ENCODE measurements around the gene TTLL5. TPM values are rescaled to one million over a fixed set of nuclear protein-coding genes. Genes with fewer than 3 reads are reported as not detected.

TTLL5 gene
- total and polyA plus RNA-seq, 2 of the 13 experiments (the other 11 are each of a cell fraction or from before 2014, with no cell fraction given) = 11.8 to 18.8 TPM

DNA sequence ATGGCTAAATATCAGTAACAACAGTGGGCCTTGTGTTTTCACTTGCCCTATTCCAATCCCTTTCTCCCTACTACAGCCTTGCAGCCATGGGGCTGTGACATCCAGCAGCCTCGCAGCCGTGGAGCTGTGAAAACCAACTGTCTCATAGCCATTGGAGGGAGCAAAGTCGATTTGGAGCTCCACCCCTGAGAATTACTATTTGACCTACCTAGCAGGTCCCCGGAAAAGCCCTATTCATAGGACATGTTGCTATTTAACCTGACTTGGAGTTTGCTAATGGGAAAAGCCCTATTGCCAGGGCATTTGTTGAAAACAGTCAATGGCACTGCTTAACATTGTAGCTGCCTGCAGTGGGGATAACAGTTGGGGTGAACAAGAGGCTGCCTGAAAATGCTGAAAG, 33.6 kb upstream of the TTLL5 start (continued):
- TF ChIP-seq, protein P1, sequence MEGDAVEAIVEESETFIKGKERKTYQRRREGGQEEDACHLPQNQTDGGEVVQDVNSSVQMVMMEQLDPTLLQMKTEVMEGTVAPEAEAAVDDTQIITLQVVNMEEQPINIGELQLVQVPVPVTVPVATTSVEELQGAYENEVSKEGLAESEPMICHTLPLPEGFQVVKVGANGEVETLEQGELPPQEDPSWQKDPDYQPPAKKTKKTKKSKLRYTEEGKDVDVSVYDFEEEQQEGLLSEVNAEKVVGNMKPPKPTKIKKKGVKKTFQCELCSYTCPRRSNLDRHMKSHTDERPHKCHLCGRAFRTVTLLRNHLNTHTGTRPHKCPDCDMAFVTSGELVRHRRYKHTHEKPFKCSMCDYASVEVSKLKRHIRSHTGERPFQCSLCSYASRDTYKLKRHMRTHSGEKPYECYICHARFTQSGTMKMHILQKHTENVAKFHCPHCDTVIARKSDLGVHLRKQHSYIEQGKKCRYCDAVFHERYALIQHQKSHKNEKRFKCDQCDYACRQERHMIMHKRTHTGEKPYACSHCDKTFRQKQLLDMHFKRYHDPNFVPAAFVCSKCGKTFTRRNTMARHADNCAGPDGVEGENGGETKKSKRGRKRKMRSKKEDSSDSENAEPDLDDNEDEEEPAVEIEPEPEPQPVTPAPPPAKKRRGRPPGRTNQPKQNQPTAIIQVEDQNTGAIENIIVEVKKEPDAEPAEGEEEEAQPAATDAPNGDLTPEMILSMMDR (CRISPR knock-in tag; IDR thresholded peaks at IDR 0.05) = peak; percentile 11; the same call in 1 of the 2 replicates
- no peak for TF ChIP-seq ZNF775 (CRISPR knock-in tag; IDR thresholded peaks at IDR 0.05; ENCODE audit: borderline replicate concordance)
- TF ChIP-seq NFYB (CRISPR knock-in tag; IDR thresholded peaks at IDR 0.05) = no peak
- TF ChIP-seq, protein P2, sequence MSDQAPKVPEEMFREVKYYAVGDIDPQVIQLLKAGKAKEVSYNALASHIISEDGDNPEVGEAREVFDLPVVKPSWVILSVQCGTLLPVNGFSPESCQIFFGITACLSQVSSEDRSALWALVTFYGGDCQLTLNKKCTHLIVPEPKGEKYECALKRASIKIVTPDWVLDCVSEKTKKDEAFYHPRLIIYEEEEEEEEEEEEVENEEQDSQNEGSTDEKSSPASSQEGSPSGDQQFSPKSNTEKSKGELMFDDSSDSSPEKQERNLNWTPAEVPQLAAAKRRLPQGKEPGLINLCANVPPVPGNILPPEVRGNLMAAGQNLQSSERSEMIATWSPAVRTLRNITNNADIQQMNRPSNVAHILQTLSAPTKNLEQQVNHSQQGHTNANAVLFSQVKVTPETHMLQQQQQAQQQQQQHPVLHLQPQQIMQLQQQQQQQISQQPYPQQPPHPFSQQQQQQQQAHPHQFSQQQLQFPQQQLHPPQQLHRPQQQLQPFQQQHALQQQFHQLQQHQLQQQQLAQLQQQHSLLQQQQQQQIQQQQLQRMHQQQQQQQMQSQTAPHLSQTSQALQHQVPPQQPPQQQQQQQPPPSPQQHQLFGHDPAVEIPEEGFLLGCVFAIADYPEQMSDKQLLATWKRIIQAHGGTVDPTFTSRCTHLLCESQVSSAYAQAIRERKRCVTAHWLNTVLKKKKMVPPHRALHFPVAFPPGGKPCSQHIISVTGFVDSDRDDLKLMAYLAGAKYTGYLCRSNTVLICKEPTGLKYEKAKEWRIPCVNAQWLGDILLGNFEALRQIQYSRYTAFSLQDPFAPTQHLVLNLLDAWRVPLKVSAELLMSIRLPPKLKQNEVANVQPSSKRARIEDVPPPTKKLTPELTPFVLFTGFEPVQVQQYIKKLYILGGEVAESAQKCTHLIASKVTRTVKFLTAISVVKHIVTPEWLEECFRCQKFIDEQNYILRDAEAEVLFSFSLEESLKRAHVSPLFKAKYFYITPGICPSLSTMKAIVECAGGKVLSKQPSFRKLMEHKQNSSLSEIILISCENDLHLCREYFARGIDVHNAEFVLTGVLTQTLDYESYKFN (CRISPR knock-in tag; conservative IDR thresholded peaks at IDR 0.05) = peak; percentile 65
- TF ChIP-seq, protein P3, sequence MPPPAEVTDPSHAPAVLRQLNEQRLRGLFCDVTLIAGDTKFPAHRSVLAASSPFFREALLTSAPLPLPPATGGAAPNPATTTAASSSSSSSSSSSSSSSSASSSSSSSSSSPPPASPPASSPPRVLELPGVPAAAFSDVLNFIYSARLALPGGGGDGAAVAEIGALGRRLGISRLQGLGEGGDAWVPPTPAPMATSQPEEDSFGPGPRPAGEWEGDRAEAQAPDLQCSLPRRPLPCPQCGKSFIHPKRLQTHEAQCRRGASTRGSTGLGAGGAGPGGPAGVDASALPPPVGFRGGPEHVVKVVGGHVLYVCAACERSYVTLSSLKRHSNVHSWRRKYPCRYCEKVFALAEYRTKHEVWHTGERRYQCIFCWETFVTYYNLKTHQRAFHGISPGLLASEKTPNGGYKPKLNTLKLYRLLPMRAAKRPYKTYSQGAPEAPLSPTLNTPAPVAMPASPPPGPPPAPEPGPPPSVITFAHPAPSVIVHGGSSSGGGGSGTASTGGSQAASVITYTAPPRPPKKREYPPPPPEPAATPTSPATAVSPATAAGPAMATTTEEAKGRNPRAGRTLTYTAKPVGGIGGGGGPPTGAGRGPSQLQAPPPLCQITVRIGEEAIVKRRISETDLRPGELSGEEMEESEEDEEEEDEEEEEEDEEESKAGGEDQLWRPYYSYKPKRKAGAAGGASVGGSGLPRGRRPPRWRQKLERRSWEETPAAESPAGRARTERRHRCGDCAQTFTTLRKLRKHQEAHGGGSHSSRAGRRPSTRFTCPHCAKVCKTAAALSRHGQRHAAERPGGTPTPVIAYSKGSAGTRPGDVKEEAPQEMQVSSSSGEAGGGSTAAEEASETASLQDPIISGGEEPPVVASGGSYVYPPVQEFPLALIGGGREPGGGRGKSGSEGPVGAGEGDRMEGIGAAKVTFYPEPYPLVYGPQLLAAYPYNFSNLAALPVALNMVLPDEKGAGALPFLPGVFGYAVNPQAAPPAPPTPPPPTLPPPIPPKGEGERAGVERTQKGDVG (CRISPR knock-in tag; IDR thresholded peaks at IDR 0.05; ENCODE audit: borderline replicate concordance) = no peak
- TF ChIP-seq, protein P4, sequence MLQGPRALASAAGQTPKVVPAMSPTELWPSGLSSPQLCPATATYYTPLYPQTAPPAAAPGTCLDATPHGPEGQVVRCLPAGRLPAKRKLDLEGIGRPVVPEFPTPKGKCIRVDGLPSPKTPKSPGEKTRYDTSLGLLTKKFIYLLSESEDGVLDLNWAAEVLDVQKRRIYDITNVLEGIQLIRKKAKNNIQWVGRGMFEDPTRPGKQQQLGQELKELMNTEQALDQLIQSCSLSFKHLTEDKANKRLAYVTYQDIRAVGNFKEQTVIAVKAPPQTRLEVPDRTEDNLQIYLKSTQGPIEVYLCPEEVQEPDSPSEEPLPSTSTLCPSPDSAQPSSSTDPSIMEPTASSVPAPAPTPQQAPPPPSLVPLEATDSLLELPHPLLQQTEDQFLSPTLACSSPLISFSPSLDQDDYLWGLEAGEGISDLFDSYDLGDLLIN (CRISPR knock-in tag; IDR thresholded peaks at IDR 0.05; ENCODE audit: borderline replicate concordance) = no peak
- TF ChIP-seq SAP130 (CRISPR knock-in tag; IDR thresholded peaks at IDR 0.05; ENCODE audit: low read depth) = peak; percentile 45
- TF ChIP-seq, protein P5, sequence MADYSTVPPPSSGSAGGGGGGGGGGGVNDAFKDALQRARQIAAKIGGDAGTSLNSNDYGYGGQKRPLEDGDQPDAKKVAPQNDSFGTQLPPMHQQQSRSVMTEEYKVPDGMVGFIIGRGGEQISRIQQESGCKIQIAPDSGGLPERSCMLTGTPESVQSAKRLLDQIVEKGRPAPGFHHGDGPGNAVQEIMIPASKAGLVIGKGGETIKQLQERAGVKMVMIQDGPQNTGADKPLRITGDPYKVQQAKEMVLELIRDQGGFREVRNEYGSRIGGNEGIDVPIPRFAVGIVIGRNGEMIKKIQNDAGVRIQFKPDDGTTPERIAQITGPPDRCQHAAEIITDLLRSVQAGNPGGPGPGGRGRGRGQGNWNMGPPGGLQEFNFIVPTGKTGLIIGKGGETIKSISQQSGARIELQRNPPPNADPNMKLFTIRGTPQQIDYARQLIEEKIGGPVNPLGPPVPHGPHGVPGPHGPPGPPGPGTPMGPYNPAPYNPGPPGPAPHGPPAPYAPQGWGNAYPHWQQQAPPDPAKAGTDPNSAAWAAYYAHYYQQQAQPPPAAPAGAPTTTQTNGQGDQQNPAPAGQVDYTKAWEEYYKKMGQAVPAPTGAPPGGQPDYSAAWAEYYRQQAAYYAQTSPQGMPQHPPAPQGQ (CRISPR knock-in tag; IDR thresholded peaks at IDR 0.05; ENCODE audit: borderline replicate concordance) = no peak
- TF ChIP-seq BHLHE40 (IDR thresholded peaks at IDR 0.05; ENCODE audit: low read length) = no peak
- TF ChIP-seq, protein P6, sequence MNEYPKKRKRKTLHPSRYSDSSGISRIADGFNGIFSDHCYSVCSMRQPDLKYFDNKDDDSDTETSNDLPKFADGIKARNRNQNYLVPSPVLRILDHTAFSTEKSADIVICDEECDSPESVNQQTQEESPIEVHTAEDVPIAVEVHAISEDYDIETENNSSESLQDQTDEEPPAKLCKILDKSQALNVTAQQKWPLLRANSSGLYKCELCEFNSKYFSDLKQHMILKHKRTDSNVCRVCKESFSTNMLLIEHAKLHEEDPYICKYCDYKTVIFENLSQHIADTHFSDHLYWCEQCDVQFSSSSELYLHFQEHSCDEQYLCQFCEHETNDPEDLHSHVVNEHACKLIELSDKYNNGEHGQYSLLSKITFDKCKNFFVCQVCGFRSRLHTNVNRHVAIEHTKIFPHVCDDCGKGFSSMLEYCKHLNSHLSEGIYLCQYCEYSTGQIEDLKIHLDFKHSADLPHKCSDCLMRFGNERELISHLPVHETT (CRISPR knock-in tag; conservative IDR thresholded peaks at IDR 0.05) = no peak
- no peak for TF ChIP-seq ZNF20 (CRISPR knock-in tag; IDR thresholded peaks at IDR 0.05)
- TF ChIP-seq MZF1 (CRISPR knock-in tag; IDR thresholded peaks at IDR 0.05; ENCODE audit: borderline replicate concordance) = no peak
- no peak for TF ChIP-seq SRSF4 (IDR thresholded peaks at IDR 0.05; ENCODE audit: low read depth, low read length, poor library complexity, severe bottlenecking)
- peak; percentile 54 for TF ChIP-seq SALL1 (CRISPR knock-in tag; IDR thresholded peaks at IDR 0.05)
- TF ChIP-seq PPARG (CRISPR knock-in tag; conservative IDR thresholded peaks at IDR 0.05) = no peak
- TF ChIP-seq SMYD3 (CRISPR knock-in tag; IDR thresholded peaks at IDR 0.05) = no peak
